ENCODE results near the gene CCDC86.

CCDC86 gene

DNA sequence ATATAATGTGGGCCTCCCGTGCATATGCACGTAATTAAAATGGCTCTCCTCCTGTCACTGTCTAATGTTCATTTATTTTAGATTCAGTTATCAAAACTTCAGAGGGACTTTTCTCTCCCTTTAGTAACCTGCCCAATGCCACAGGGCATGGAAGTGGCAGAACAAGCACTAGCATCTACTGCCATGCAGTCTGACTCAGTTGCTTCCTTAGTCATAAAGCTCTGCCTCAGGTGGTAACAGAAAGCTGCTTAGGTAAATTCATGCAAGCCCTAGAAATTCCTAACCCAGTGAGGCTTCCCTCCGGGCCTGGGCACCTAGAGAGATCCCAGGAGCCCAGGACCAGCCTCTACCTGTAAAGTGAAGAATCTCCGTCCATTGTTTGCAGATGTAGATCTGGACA, 55.6 kb downstream of the CCDC86 start:
- no peaks in the 10 kb centered on the region for H3K27me3 ChIP-seq (ENCODE audit: control insufficient read depth, low read length)
- H4K20me1 ChIP-seq (ENCODE audit: control insufficient read depth, insufficient read depth, low read depth, low read length), result no peaks in the 10 kb centered on the region
- H3F3A ChIP-seq (ENCODE audit: control insufficient read depth, insufficient read depth), result peaks cover 18% of the 10 kb centered on the region
- H3K4me1 ChIP-seq (ENCODE audit: control insufficient read depth, low read length), result no peaks in the 10 kb centered on the region
- no peaks in the 10 kb centered on the region for H3K9me2 ChIP-seq (replicated peaks; ENCODE audit: control insufficient read depth, low read length)
- TF ChIP-seq EZH2phosphoT487 (IDR thresholded peaks at IDR 0.05; ENCODE audit: borderline replicate concordance, low read length) (no peak), CTCF (IDR thresholded peaks at IDR 0.05; ENCODE audit: low read depth, low read length, poor library complexity, severe bottlenecking) (no peak)
- H3K4me3 ChIP-seq (ENCODE audit: low read length), result no peak overlapping the region
- H3K36me3 ChIP-seq (ENCODE audit: control insufficient read depth, low read length), result peaks cover 100% of the 10 kb centered on the region
- peaks cover 22% of the 10 kb centered on the region for H3K79me2 ChIP-seq (ENCODE audit: control insufficient read depth, low read length)
- H3K9me3 ChIP-seq (ENCODE audit: control insufficient read depth, insufficient read depth, low read length), result no peaks in the 10 kb centered on the region
- H3K27ac ChIP-seq (ENCODE audit: low read depth, low read length), result no peak overlapping the region
- no peak overlapping the region for H3K4me2 ChIP-seq (ENCODE audit: low read length)

DNA sequence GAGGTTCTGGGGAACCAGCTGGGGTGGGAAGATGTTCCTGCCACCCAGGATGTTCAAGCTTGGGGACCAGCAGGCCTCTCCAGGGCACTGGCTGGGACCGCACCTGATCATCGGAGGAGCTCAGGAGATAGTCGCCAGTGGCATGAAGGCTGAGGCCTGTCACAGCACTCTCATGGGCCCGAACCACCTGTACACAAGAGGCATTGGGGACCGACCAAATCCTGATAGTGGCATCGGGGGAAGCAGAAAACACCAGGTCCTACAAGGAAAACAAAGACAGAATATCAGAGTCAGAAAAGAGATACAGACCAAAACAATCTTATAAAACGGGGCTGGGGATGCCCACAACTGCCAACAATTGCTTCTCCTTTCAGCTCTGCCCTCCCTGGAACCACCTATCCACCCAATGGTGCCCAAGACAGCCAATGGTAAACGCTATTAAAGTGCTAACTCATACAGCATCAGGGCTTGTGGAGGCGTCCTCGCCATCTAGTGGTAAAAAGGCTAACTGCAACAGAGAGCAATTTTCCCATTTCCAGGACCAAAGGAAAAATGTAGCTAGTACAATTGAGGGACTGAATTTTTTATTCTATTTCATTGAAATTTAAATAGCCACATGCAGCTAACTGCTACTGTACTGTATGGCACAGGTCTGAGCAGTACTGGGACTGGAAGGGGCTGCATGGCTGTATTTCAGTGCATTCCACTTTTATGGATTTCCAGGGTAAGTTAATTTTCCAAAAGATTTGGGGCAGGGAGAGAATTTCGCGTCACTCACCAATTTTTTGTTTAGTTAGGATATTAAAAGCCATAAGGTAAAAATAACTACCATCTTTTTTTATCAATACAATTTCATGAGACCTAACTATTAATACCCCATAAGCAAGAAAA, 57.4 kb downstream of the CCDC86 start:
- no peak overlapping the region for H3K4me2 ChIP-seq (ENCODE audit: low read length)
- peaks cover 35% of the 10 kb centered on the region for H3K79me2 ChIP-seq (ENCODE audit: control insufficient read depth, low read length)
- peaks cover 1% of the 10 kb centered on the region; the same call in 1 of the 2 replicates for H4K20me1 ChIP-seq (ENCODE audit: control insufficient read depth, insufficient read depth, low read depth, low read length)
- no peak overlapping the region for H3K27ac ChIP-seq (ENCODE audit: low read depth, low read length)
- H3K9me3 ChIP-seq (ENCODE audit: control insufficient read depth, insufficient read depth, low read length), result no peaks in the 10 kb centered on the region
- no peak overlapping the region for H3K4me3 ChIP-seq (ENCODE audit: low read length)
- H3K4me1 ChIP-seq (ENCODE audit: control insufficient read depth, low read length), result peaks cover 6% of the 10 kb centered on the region
- H3K27me3 ChIP-seq (ENCODE audit: control insufficient read depth, low read length), result no peaks in the 10 kb centered on the region
- TF ChIP-seq CTCF (IDR thresholded peaks at IDR 0.05; ENCODE audit: low read depth, low read length, poor library complexity, severe bottlenecking) (peak; percentile 98), EZH2phosphoT487 (IDR thresholded peaks at IDR 0.05; ENCODE audit: borderline replicate concordance, low read length) (no peak)
- H3F3A ChIP-seq (ENCODE audit: control insufficient read depth, insufficient read depth), result peaks cover 18% of the 10 kb centered on the region
- H3K9me2 ChIP-seq (replicated peaks; ENCODE audit: control insufficient read depth, low read length), result no peaks in the 10 kb centered on the region
- H3K36me3 ChIP-seq (ENCODE audit: control insufficient read depth, low read length), result peaks cover 100% of the 10 kb centered on the region

- Histone ChIP-seq H3K27ac (ENCODE audit: low read depth, low read length) (no peak overlapping the region), H3K9me3 (ENCODE audit: control insufficient read depth, insufficient read depth, low read length) (no peaks in the 10 kb centered on the region), H3K79me2 (ENCODE audit: control insufficient read depth, low read length) (peaks cover 41% of the 10 kb centered on the region), H4K20me1 (ENCODE audit: control insufficient read depth, insufficient read depth, low read depth, low read length) (peaks cover 7% of the 10 kb centered on the region), H3K36me3 (ENCODE audit: control insufficient read depth, low read length) (peaks cover 100% of the 10 kb centered on the region), H3K9me2 (replicated peaks; ENCODE audit: control insufficient read depth, low read length) (no peaks in the 10 kb centered on the region), H3K4me1 (ENCODE audit: control insufficient read depth, low read length) (peaks cover 13% of the 10 kb centered on the region), H3K4me2 (ENCODE audit: low read length) (no peak overlapping the region), H3K27me3 (ENCODE audit: control insufficient read depth, low read length) (no peaks in the 10 kb centered on the region), H3K4me3 (ENCODE audit: low read length) (no peak overlapping the region), H3F3A (ENCODE audit: control insufficient read depth, insufficient read depth) (peaks cover 18% of the 10 kb centered on the region)
- no peak for TF ChIP-seq EZH2phosphoT487 (IDR thresholded peaks at IDR 0.05; ENCODE audit: borderline replicate concordance, low read length)
Observed at GRCh38 chr11:60899977-60900376, 58.1 kb downstream of the CCDC86 start.

Measured in DOHH2 (cell line).